Stimulated activated CD4-positive, alpha-beta T cell treated with anti-CD3 and anti-CD28 coated beads, TNF-alpha, amount 100 ng/mL, for 1 hour (primary cell): ENCODE measurements around the gene HHEX.
"Not testable (repeated sequence)": the region's sequence is repeated elsewhere in the genome, so short reads cannot be mapped to it uniquely, and the experiment has no call there.

Experiments used
- DNase-seq, 3 donors: peaks; one replicate each; pipeline ENCODE4 v3.0.0-alpha.2; 2020; ENCODE audit warnings: low read depth in 3 of 3, low spot score in 1 of 3

Gene HHEX

GRCh38 chr10:92689663-92690210 lies at the start of gene HHEX:
Gene HHEX, plus strand, starts transcription at chr10:92689955. Its CDS starts 32 bp downstream, at chr10:92689987.
- no peak for DNase-seq

- no peak for DNase-seq
Observed at GRCh38 chr10:92640107-92640506, 49.6 kb upstream of the HHEX start.

- DNase-seq = no peak
Observed at GRCh38 chr10:92641492-92641891, 48.3 kb upstream of the HHEX start.

GRCh38 chr10:92644921-92645320 lies 44.8 kb upstream of the HHEX start:
- no peak for DNase-seq

- DNase-seq = not testable (repeated sequence)
Observed at GRCh38 chr10:92650864-92651263, 38.9 kb upstream of the HHEX start.

- DNase-seq = no peak
Observed at GRCh38 chr10:92655426-92655825, 34.3 kb upstream of the HHEX start.

- no peak for DNase-seq
Observed at GRCh38 chr10:92656266-92656961, 33.3 kb upstream of the HHEX start.

GRCh38 chr10:92657024-92657423 lies 32.7 kb upstream of the HHEX start:
- no peak for DNase-seq

GRCh38 chr10:92662848-92663247 lies 26.9 kb upstream of the HHEX start:
- no peak for DNase-seq

- no peak for DNase-seq
Observed at GRCh38 chr10:92664322-92664721, 25.4 kb upstream of the HHEX start.

- DNase-seq = no peak
Observed at GRCh38 chr10:92667078-92667477, 22.7 kb upstream of the HHEX start.

- no peak for DNase-seq
Observed at GRCh38 chr10:92677708-92678107, 12.0 kb upstream of the HHEX start.

GRCh38 chr10:92678206-92678605 lies 11.5 kb upstream of the HHEX start:
- no peak for DNase-seq

GRCh38 chr10:92681306-92681834 lies 8.4 kb upstream of the HHEX start:
- DNase-seq = no peak

GRCh38 chr10:92688573-92688926 lies 1.2 kb upstream of the HHEX start:
- DNase-seq = no peak

- DNase-seq = no peak
Observed at GRCh38 chr10:92688927-92689662, 660 bp upstream of the HHEX start.

GRCh38 chr10:92690211-92690914 lies 608 bp downstream of the HHEX start:
- peak in 1 of 3 donors; percentile 38 for DNase-seq

- DNase-seq = no peak
Observed at GRCh38 chr10:92690915-92691590, 1.3 kb downstream of the HHEX start.

GRCh38 chr10:92691591-92692079 lies 1.9 kb downstream of the HHEX start:
- DNase-seq = no peak

GRCh38 chr10:92692080-92692671 lies 2.4 kb downstream of the HHEX start:
- no peak for DNase-seq
